ENCODE results near the gene PAK2. TPM values are rescaled to one million over a fixed set of nuclear protein-coding genes. Genes with fewer than 3 reads are reported as not detected.

The PAK2 gene
- total RNA-seq, 1 experiment from 2014 or later = 32.6 TPM

DNA sequence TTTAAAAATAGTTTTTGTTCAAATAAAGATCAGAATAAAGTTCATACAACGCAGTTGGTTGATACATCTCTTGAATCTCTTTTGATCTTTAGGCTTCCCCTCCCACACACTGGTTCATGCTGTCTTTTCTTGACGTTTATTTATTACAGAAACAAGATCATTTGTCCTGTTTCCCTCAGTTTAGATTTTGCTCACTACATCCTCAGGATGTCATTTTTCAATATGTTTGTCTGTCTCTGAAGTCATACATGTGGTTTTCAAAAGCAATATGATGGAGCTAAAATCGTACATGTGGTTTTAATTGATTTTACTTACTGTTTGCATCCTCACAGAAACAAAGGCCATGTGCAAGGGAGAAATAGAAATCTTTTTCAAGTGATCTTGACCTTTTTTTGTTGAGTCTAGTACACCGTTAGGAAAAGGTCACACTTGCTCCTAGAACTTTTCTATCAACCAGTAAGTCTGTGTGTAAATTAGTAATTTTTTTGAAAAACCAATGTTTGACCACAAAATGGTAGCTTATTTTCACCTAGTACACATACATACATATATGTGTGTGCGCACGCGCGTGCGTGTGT, 64.3 kb downstream of the PAK2 start:
- Histone ChIP-seq H3K27me3 (ENCODE audit: low read length) (no peaks in the 10 kb centered on the region), H4K20me1 (ENCODE audit: low read length) (no peaks in the 10 kb centered on the region), H3K4me2 (ENCODE audit: low read length) (no peak overlapping the region), H3K4me1 (ENCODE audit: insufficient read depth, low read length) (peaks cover 7% of the 10 kb centered on the region), H3F3A (ENCODE audit: low read length, unreplicated experiment) (peaks cover 4% of the 10 kb centered on the region), H3K9me2 (replicated peaks; ENCODE audit: low read length) (no peaks in the 10 kb centered on the region), H2AFZ (ENCODE audit: low read length) (no peak overlapping the region), H3K79me2 (ENCODE audit: low read length) (0 out of 2 replicates have a peak, but pooled peaks cover 6% of the 10 kb centered on the region), H3K27ac (ENCODE audit: low read length) (no peak overlapping the region), H3K4me3 (ENCODE audit: low read length) (no peak overlapping the region), H3K9me3 (ENCODE audit: low read length) (no peaks in the 10 kb centered on the region), H3K9ac (ENCODE audit: low read length) (no peak overlapping the region), H3K36me3 (ENCODE audit: low read depth, low read length) (peaks cover 19% of the 10 kb centered on the region)
- ATAC-seq (no peak), DNase-seq (no peak)
- POLR2A ChIA-PET (ENCODE audit: unreplicated experiment) = no interaction called here
- intact Hi-C loops (cut with micrococcal nuclease) = no loop called here
- TF ChIP-seq, protein P1, sequence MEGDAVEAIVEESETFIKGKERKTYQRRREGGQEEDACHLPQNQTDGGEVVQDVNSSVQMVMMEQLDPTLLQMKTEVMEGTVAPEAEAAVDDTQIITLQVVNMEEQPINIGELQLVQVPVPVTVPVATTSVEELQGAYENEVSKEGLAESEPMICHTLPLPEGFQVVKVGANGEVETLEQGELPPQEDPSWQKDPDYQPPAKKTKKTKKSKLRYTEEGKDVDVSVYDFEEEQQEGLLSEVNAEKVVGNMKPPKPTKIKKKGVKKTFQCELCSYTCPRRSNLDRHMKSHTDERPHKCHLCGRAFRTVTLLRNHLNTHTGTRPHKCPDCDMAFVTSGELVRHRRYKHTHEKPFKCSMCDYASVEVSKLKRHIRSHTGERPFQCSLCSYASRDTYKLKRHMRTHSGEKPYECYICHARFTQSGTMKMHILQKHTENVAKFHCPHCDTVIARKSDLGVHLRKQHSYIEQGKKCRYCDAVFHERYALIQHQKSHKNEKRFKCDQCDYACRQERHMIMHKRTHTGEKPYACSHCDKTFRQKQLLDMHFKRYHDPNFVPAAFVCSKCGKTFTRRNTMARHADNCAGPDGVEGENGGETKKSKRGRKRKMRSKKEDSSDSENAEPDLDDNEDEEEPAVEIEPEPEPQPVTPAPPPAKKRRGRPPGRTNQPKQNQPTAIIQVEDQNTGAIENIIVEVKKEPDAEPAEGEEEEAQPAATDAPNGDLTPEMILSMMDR (conservative IDR thresholded peaks at IDR 0.05; ENCODE audit: low read depth, low read length) = no peak
- TF ChIP-seq EZH2phosphoT487 (IDR thresholded peaks at IDR 0.05; ENCODE audit: borderline replicate concordance, low read length) (no peak), EZH2 (IDR thresholded peaks at IDR 0.05; ENCODE audit: low read length, unreplicated experiment) (no peak)
- CTCF ChIA-PET = no interaction called here
- BruUV-seq (replicated peaks) = no TSS peak

DNA sequence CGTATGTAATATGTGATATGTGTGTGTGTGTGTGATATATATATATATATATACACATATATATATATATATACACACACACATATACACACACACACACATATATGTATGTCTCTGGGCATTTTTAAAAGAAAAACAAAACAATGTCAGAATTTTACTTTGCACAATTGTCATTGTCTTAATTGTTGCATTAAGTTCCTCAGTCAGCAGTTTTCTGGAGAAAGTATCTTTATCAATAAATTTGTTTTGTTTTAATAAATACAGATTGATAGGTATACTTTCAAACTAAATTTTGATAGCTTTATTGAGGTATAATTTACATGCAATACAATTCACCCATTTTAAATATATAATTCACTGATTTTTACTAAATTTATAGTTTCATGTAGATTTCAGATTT, 65.1 kb downstream of the PAK2 start:
- Histone ChIP-seq H3K9ac (ENCODE audit: low read length) (no peak overlapping the region), H3K79me2 (ENCODE audit: low read length) (0 out of 2 replicates have a peak, but pooled peaks cover 6% of the 10 kb centered on the region), H3K36me3 (ENCODE audit: low read depth, low read length) (peaks cover 19% of the 10 kb centered on the region), H3K4me2 (ENCODE audit: low read length) (no peak overlapping the region), H3K4me3 (ENCODE audit: low read length) (no peak overlapping the region), H3K27ac (ENCODE audit: low read length) (no peak overlapping the region), H3K9me3 (ENCODE audit: low read length) (no peaks in the 10 kb centered on the region), H3K4me1 (ENCODE audit: insufficient read depth, low read length) (peaks cover 11% of the 10 kb centered on the region), H3K9me2 (replicated peaks; ENCODE audit: low read length) (no peaks in the 10 kb centered on the region), H3K27me3 (ENCODE audit: low read length) (no peaks in the 10 kb centered on the region), H2AFZ (ENCODE audit: low read length) (no peak overlapping the region), H4K20me1 (ENCODE audit: low read length) (no peaks in the 10 kb centered on the region), H3F3A (ENCODE audit: low read length, unreplicated experiment) (peaks cover 4% of the 10 kb centered on the region)
- no peak for ATAC-seq
- ChIA-PET POLR2A (ENCODE audit: unreplicated experiment) (no interaction called here), CTCF (no interaction called here)
- DNase-seq = no peak
- TF ChIP-seq EZH2 (IDR thresholded peaks at IDR 0.05; ENCODE audit: low read length, unreplicated experiment) (no peak), EZH2phosphoT487 (IDR thresholded peaks at IDR 0.05; ENCODE audit: borderline replicate concordance, low read length) (no peak)
- TF ChIP-seq, protein P1 (conservative IDR thresholded peaks at IDR 0.05; ENCODE audit: low read depth, low read length) = no peak
- BruUV-seq (replicated peaks) = no TSS peak
- intact Hi-C loops (cut with micrococcal nuclease) = no loop called here

DNA sequence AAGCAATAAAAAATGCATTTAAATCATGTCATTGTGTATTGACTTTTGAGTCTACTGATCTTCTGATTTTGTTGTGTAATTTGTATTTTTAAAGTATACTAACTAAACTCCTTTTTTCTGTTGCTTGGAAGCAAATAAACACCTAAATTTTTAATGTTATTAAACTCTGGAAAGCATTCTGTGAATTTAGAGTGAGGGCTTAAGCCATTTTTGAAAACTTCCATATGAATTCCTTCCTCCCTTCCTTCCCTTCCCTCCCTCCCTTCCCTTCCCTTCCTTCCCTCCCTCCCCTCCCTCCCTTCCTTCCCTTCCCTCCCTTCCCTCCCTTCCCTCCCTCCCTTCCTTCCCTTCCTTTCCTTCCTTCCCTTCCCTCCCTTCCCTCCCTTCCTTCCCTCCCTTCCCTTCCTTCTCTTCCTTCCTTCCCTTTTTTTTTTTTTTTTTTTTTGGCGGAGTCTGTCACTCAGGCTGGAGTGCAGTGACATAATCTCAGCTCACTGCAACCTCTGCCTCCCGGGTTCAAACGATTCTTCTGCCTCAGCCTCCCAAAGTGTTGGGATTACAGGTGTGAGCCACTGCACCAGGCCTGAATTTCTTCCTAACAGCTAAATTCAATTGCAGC, 71.4 kb downstream of the PAK2 start:
- intact Hi-C loops (cut with micrococcal nuclease) = no loop called here
- Histone ChIP-seq H3K36me3 (ENCODE audit: low read depth, low read length) (peaks cover 39% of the 10 kb centered on the region), H4K20me1 (ENCODE audit: low read length) (no peaks in the 10 kb centered on the region), H2AFZ (ENCODE audit: low read length) (no peak overlapping the region), H3K9ac (ENCODE audit: low read length) (no peak overlapping the region), H3K9me3 (ENCODE audit: low read length) (no peaks in the 10 kb centered on the region), H3K9me2 (replicated peaks; ENCODE audit: low read length) (no peaks in the 10 kb centered on the region), H3K27me3 (ENCODE audit: low read length) (no peaks in the 10 kb centered on the region), H3K4me1 (ENCODE audit: insufficient read depth, low read length) (peaks cover 20% of the 10 kb centered on the region), H3K4me2 (ENCODE audit: low read length) (no peak overlapping the region), H3F3A (ENCODE audit: low read length, unreplicated experiment) (peaks cover 4% of the 10 kb centered on the region), H3K79me2 (ENCODE audit: low read length) (no peaks in the 10 kb centered on the region), H3K27ac (ENCODE audit: low read length) (no peak overlapping the region), H3K4me3 (ENCODE audit: low read length) (no peak overlapping the region)
- ATAC-seq (no peak), DNase-seq (no peak)
- ChIA-PET POLR2A (ENCODE audit: unreplicated experiment) (no interaction called here), CTCF (no interaction called here)
- TF ChIP-seq EZH2phosphoT487 (IDR thresholded peaks at IDR 0.05; ENCODE audit: borderline replicate concordance, low read length) (no peak), EZH2 (IDR thresholded peaks at IDR 0.05; ENCODE audit: low read length, unreplicated experiment) (no peak)
- TF ChIP-seq, protein P1 (conservative IDR thresholded peaks at IDR 0.05; ENCODE audit: low read depth, low read length) = no peak
- no TSS peak for BruUV-seq (replicated peaks)
